ENCODE data around the gene MTHFD1L. TPM values are rescaled to one million over a fixed set of nuclear protein-coding genes. Genes with fewer than 3 reads are reported as not detected.

The MTHFD1L gene
- total and polyA plus RNA-seq, 4 donors: 7.6 to 34.9 (median 11.0) TPM

DNA sequence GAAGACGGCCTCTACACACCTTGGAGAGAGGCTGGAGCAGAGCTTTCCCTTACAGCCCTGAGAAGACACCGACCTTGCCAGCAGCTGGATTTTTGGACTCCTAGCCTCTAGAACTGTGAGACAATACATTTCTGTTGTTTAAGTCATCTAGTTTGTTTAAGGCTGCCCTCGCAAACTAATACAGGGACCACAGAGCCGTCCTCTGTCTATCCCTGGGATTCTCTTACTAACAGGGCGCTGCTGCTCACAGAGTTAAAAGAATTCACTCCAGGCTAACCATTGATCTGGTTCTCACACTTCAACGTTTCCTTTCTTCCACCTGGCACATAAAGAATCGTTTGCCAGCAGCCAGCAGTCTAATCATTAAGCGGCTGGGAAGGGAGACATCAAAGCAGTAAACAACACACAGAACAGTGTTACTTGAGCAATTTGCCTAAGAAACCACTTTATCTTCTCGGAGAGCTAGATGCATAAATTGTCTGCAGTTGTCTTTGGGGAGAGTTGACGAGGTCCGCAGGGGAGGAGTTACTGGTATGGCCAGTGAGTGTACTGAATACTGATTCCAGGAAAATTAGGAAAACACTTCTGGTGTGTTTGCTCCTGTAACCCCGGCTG, 270.7 kb downstream of the MTHFD1L start:
- no peak for ATAC-seq (ENCODE audit: insufficient read depth, low FRiP score)
- Histone ChIP-seq H3K4me3 (no peak overlapping the region), H3K4me1 (ENCODE audit: control insufficient read depth in 5 of 5, insufficient read depth in 5 of 5, low read length in 5 of 5) (peaks cover 0 to 32% (median 3%) of the 10 kb centered on the region in 5 donors), H3K9me3 (ENCODE audit: control insufficient read depth in 4 of 4, insufficient read depth in 3 of 4, low read length in 3 of 4) (peaks cover 0 to 3% (median under 1%) of the 10 kb centered on the region in 4 donors), H3K36me3 (ENCODE audit: control insufficient read depth in 4 of 4, insufficient read depth in 4 of 4, low read length in 4 of 4) (no peaks in the 10 kb centered on the region), H3K27me3 (ENCODE audit: control insufficient read depth in 3 of 3, insufficient read depth in 3 of 3, low read length in 2 of 3) (no peaks in the 10 kb centered on the region), H3K27ac (ENCODE audit: low read depth in 1 of 2, low read length in 1 of 2) (no peak overlapping the region), H3K9ac (ENCODE audit: insufficient read depth in 1 of 2, low read length in 2 of 2) (peak overlapping the region in 1 of 2 donors; percentile 86)
- TF ChIP-seq, protein P1, sequence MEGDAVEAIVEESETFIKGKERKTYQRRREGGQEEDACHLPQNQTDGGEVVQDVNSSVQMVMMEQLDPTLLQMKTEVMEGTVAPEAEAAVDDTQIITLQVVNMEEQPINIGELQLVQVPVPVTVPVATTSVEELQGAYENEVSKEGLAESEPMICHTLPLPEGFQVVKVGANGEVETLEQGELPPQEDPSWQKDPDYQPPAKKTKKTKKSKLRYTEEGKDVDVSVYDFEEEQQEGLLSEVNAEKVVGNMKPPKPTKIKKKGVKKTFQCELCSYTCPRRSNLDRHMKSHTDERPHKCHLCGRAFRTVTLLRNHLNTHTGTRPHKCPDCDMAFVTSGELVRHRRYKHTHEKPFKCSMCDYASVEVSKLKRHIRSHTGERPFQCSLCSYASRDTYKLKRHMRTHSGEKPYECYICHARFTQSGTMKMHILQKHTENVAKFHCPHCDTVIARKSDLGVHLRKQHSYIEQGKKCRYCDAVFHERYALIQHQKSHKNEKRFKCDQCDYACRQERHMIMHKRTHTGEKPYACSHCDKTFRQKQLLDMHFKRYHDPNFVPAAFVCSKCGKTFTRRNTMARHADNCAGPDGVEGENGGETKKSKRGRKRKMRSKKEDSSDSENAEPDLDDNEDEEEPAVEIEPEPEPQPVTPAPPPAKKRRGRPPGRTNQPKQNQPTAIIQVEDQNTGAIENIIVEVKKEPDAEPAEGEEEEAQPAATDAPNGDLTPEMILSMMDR (IDR thresholded peaks at IDR 0.05; ENCODE audit: control extremely low read depth, extremely low read depth): no peak
- WGBS, 2 donors: 57 to 66% methylated on average over 12 of the region's 12 CpGs
- peak in 2 of 3 donors; percentile 55 to 66 for DNase-seq

DNA sequence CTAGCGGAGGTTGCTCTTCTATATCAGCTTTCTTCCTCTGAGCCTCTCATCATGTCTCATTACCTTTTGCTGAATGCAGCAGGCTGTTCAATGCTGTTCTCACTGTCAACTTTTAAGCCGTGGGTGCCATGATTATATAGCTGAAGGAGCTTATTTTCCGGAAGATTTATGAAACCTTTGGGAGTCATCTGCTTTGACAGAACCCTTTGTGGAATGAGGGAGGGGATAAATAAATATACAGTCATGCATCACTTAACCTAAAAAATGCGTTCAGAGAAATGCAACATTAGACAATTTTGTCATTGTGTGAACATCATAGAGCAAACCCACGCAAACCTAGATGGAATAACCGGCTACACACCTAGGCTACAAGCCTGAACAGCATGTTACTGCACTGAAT, 272.0 kb downstream of the MTHFD1L start:
- no peaks in the 10 kb centered on the region for H3K36me3 ChIP-seq (ENCODE audit: control insufficient read depth in 4 of 4, insufficient read depth in 4 of 4, low read length in 4 of 4)
- DNase-seq (no peak), ATAC-seq (ENCODE audit: insufficient read depth, low FRiP score) (no peak)
- no peak overlapping the region for H3K27ac ChIP-seq (ENCODE audit: low read depth in 1 of 2, low read length in 1 of 2)
- H3K27me3 ChIP-seq (ENCODE audit: control insufficient read depth in 3 of 3, insufficient read depth in 3 of 3, low read length in 2 of 3): no peaks in the 10 kb centered on the region
- no peak overlapping the region for H3K4me3 ChIP-seq
- TF ChIP-seq, protein P1 (IDR thresholded peaks at IDR 0.05; ENCODE audit: control extremely low read depth, extremely low read depth): no peak
- no peak overlapping the region for H3K9ac ChIP-seq (ENCODE audit: insufficient read depth in 1 of 2, low read length in 2 of 2)
- 94 to 96% methylated on average over 6 of the region's 6 CpGs for WGBS, 2 donors
- H3K4me1 ChIP-seq (ENCODE audit: control insufficient read depth in 5 of 5, insufficient read depth in 5 of 5, low read length in 5 of 5): peaks cover 3 to 21% (median 5%) of the 10 kb centered on the region in 5 donors
- H3K9me3 ChIP-seq (ENCODE audit: control insufficient read depth in 4 of 4, insufficient read depth in 3 of 4, low read length in 3 of 4): peaks cover 0 to under 1% (median 0%) of the 10 kb centered on the region in 4 donors

DNA sequence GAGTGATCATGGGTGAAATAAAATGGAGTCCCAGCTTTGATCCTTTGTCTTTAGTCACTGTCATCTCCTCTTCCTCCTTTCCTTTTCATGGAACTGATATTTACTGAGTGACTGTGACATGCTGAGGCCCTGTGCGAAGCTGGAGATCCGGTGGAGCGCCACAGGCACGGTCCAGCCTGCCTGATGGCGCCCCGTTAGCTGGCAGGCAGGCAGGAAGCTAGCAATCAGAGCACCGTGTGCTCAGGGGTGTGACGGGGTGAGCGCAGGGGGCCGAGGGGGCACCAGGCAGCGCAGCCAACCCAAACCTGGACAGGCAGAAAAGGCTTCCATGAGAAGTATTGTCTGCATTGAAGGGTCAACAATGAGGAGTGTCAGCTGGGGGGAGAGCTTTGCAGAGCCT, 274.0 kb downstream of the MTHFD1L start:
- Histone ChIP-seq H3K27ac (ENCODE audit: low read depth in 1 of 2, low read length in 1 of 2) (no peak overlapping the region), H3K36me3 (ENCODE audit: control insufficient read depth in 4 of 4, insufficient read depth in 4 of 4, low read length in 4 of 4) (no peaks in the 10 kb centered on the region), H3K4me3 (no peak overlapping the region), H3K9ac (ENCODE audit: insufficient read depth in 1 of 2, low read length in 2 of 2) (no peak overlapping the region), H3K9me3 (ENCODE audit: control insufficient read depth in 4 of 4, insufficient read depth in 3 of 4, low read length in 3 of 4) (no peaks in the 10 kb centered on the region), H3K27me3 (ENCODE audit: control insufficient read depth in 3 of 3, insufficient read depth in 3 of 3, low read length in 2 of 3) (no peaks in the 10 kb centered on the region), H3K4me1 (ENCODE audit: control insufficient read depth in 5 of 5, insufficient read depth in 5 of 5, low read length in 5 of 5) (peaks cover 3 to 21% (median 5%) of the 10 kb centered on the region in 5 donors)
- 64 to 67% methylated on average over 11 of the region's 11 CpGs for WGBS, 2 donors
- ATAC-seq (ENCODE audit: insufficient read depth, low FRiP score): no peak
- peak in 1 of 3 donors; percentile 40 for DNase-seq
- TF ChIP-seq, protein P1 (IDR thresholded peaks at IDR 0.05; ENCODE audit: control extremely low read depth, extremely low read depth): no peak
